ENCODE measurements around the gene PDGFRB.

DNA sequence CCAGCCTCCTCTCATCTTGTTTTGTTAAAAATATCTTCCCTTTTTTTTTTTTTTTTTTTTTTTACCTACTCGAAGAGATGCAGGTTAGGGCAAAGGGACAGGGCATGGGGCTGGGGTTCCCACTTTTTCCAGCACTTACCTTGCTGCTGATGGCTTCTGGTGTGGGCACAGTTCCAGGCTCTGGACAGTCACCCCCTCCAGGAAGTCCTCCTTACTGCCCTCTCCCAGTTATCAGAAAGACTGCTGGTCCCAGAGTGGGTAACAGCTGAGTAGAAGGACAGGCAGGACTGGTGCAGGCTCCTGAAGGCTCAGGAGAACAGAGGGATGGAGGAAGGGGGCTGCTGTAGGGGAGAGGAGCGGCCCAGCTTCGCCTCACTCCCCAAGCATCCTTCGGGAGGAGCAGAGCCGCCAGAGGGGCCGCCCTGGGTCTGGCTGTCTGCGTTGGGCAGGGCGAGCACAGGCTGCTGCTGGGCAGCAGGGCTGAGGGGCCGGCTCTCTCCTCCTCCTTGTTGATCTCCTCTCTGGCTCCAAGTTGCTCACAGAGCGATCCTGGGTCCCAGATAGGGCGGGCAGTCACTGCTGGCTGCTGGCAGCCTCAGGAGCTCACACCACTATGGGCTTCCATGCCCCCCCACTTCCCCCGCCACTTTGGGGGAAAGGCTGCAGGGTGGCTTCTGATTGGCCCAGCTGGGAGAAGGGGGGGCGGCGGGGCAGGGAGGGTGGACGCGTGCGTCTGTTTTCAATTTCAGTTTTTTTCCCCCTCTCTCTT lies at the start of gene PDGFRB:
- TF ChIP-seq, protein P1, sequence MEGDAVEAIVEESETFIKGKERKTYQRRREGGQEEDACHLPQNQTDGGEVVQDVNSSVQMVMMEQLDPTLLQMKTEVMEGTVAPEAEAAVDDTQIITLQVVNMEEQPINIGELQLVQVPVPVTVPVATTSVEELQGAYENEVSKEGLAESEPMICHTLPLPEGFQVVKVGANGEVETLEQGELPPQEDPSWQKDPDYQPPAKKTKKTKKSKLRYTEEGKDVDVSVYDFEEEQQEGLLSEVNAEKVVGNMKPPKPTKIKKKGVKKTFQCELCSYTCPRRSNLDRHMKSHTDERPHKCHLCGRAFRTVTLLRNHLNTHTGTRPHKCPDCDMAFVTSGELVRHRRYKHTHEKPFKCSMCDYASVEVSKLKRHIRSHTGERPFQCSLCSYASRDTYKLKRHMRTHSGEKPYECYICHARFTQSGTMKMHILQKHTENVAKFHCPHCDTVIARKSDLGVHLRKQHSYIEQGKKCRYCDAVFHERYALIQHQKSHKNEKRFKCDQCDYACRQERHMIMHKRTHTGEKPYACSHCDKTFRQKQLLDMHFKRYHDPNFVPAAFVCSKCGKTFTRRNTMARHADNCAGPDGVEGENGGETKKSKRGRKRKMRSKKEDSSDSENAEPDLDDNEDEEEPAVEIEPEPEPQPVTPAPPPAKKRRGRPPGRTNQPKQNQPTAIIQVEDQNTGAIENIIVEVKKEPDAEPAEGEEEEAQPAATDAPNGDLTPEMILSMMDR (IDR thresholded peaks at IDR 0.05; ENCODE audit: poor library complexity, severe bottlenecking): no peak
- no peak for TF ChIP-seq EP300 (conservative IDR thresholded peaks at IDR 0.05; ENCODE audit: poor library complexity, severe bottlenecking)
- no peak for TF ChIP-seq TAF1 (IDR thresholded peaks at IDR 0.05; ENCODE audit: low read depth)
- no peak for TF ChIP-seq POLR2AphosphoS5 (IDR thresholded peaks at IDR 0.05)
- TF ChIP-seq MXI1 (conservative IDR thresholded peaks at IDR 0.05; ENCODE audit: poor library complexity, severe bottlenecking): no peak
- TF ChIP-seq EZH2 (IDR thresholded peaks at IDR 0.05; ENCODE audit: borderline replicate concordance, insufficient read depth, low read length, poor library complexity, severe bottlenecking): no peak
- TF ChIP-seq RAD21 (conservative IDR thresholded peaks at IDR 0.05): no peak
- TF ChIP-seq SMC3 (conservative IDR thresholded peaks at IDR 0.05; ENCODE audit: poor library complexity): no peak
- TF ChIP-seq, protein P2, sequence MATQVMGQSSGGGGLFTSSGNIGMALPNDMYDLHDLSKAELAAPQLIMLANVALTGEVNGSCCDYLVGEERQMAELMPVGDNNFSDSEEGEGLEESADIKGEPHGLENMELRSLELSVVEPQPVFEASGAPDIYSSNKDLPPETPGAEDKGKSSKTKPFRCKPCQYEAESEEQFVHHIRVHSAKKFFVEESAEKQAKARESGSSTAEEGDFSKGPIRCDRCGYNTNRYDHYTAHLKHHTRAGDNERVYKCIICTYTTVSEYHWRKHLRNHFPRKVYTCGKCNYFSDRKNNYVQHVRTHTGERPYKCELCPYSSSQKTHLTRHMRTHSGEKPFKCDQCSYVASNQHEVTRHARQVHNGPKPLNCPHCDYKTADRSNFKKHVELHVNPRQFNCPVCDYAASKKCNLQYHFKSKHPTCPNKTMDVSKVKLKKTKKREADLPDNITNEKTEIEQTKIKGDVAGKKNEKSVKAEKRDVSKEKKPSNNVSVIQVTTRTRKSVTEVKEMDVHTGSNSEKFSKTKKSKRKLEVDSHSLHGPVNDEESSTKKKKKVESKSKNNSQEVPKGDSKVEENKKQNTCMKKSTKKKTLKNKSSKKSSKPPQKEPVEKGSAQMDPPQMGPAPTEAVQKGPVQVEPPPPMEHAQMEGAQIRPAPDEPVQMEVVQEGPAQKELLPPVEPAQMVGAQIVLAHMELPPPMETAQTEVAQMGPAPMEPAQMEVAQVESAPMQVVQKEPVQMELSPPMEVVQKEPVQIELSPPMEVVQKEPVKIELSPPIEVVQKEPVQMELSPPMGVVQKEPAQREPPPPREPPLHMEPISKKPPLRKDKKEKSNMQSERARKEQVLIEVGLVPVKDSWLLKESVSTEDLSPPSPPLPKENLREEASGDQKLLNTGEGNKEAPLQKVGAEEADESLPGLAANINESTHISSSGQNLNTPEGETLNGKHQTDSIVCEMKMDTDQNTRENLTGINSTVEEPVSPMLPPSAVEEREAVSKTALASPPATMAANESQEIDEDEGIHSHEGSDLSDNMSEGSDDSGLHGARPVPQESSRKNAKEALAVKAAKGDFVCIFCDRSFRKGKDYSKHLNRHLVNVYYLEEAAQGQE (IDR thresholded peaks at IDR 0.05; ENCODE audit: borderline replicate concordance): no peak

Data from neural cell (in vitro differentiated cells).